Activated CD4-positive, alpha-beta T cell treated with anti-CD3 and anti-CD28 coated beads, Interleukin-2, Interleukin-6, amounts not matched to agents 100 ng/mL and 50 ng/mL, durations not matched to agents 16 hours and 8 hours (primary cell): ENCODE data around the gene SIGLEC9.

Source experiments
- DNase-seq: peaks from one replicate; pipeline ENCODE4 v3.0.0-alpha.2; 2020

The SIGLEC9 gene

GRCh38 chr19:51124729-51125128 lies at the start of gene SIGLEC9:
Gene SIGLEC9 (plus strand): TSS chr19:51124906. CDS start chr19:51124975, 69 bp downstream.
- DNase-seq = no peak

GRCh38 chr19:51075998-51076397 lies 48.7 kb upstream of the SIGLEC9 start:
- DNase-seq = no peak

- no peak for DNase-seq
Observed at GRCh38 chr19:51076631-51077213, 48.0 kb upstream of the SIGLEC9 start.

- DNase-seq = no peak
Observed at GRCh38 chr19:51078104-51078503, 46.6 kb upstream of the SIGLEC9 start.

- no peak for DNase-seq
Observed at GRCh38 chr19:51078731-51079130, 46.0 kb upstream of the SIGLEC9 start.

GRCh38 chr19:51079481-51080110 lies 45.1 kb upstream of the SIGLEC9 start:
- no peak for DNase-seq

GRCh38 chr19:51081476-51081875 lies 43.2 kb upstream of the SIGLEC9 start:
- DNase-seq = no peak

GRCh38 chr19:51082611-51083010 lies 42.1 kb upstream of the SIGLEC9 start, which contains the start of gene KLK14:
Gene KLK14 (minus strand): TSS chr19:51082887. CDS start chr19:51082614, 273 bp downstream.
- no peak for DNase-seq

GRCh38 chr19:51083181-51083580 lies 41.5 kb upstream of the SIGLEC9 start:
- DNase-seq = no peak

GRCh38 chr19:51083783-51084182 lies 40.9 kb upstream of the SIGLEC9 start:
- no peak for DNase-seq

GRCh38 chr19:51084505-51084904 lies 40.2 kb upstream of the SIGLEC9 start:
- no peak for DNase-seq

- no peak for DNase-seq
Observed at GRCh38 chr19:51086153-51086850, 38.4 kb upstream of the SIGLEC9 start.

- DNase-seq = no peak
Observed at GRCh38 chr19:51089786-51090185, 34.9 kb upstream of the SIGLEC9 start.

- DNase-seq = no peak
Observed at GRCh38 chr19:51090471-51090870, 34.2 kb upstream of the SIGLEC9 start.

- no peak for DNase-seq
Observed at GRCh38 chr19:51091126-51091525, 33.6 kb upstream of the SIGLEC9 start.

GRCh38 chr19:51091895-51092873 lies 32.5 kb upstream of the SIGLEC9 start:
- no peak for DNase-seq

GRCh38 chr19:51093101-51093500 lies 31.6 kb upstream of the SIGLEC9 start:
- DNase-seq = no peak

- DNase-seq = no peak
Observed at GRCh38 chr19:51093510-51094345, 31.0 kb upstream of the SIGLEC9 start.

GRCh38 chr19:51094696-51095279 lies 29.9 kb upstream of the SIGLEC9 start:
- DNase-seq = peak; percentile 36

GRCh38 chr19:51096473-51097165 lies 28.1 kb upstream of the SIGLEC9 start:
- no peak for DNase-seq

GRCh38 chr19:51097166-51097738 lies 27.5 kb upstream of the SIGLEC9 start:
- DNase-seq = peak; percentile 79
